GM19099 (cell line): ENCODE data around the gene PPIP5K2.

Source experiments
- POLR2A ChIP-seq: IDR thresholded peaks from 3 replicates; pipeline ENCODE4 v1.6.1; 2011; ENCODE audit warnings: low read depth; ENCODE audit not compliant: insufficient read length; ENCODE audit errors: extremely low read depth

The PPIP5K2 gene

DNA sequence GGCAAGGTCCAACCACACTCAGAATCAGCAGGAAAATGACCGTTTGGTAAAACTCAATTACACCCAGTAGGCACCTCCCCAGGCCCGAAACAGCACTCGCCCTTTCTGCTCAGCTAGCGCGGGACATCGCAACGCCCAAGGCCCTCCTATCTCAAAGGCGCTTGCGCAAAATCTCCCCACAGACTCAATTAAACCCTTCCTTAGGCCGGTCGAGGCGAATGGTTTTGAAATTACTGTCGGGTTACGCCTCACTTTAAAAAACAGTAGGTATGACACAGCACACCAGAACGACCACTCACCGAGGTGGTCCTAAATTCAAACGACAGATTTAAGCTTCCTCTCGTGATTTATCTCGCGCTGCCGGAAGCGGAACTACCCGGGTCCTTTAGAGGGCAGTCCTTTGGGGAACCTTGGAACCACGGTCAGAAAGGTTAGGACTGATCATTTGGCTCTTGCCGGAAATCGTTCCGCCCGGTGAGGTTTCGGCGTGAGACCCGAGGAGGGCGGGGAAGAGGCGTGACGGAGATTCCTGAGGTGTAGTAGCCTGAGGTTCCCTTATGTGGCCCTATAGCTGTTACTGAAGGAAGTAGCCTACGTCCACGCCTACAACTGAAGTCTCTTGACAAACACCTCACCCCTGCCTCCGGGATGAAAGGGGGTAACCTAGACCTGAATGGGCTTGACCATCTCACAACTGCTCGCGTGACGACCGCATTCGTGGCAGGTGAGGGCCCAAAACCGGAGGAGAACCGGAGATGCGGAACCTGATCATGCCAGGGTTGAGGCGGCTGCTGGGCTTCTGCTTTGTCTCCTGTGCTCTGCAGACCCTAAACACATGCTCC is at the start of gene PPIP5K2, which contains the start of gene GIN1:
TSS of gene PPIP5K2 (plus strand) at position 537 of the 842 bp plus-strand sequence. CDS start 9,289 bp downstream, outside the sequence.
TSS of gene GIN1 (minus strand) at position 374 of the 842 bp plus-strand sequence. CDS start 11,431 bp downstream, outside the sequence.
- peak; percentile 79 for TF ChIP-seq POLR2A

DNA sequence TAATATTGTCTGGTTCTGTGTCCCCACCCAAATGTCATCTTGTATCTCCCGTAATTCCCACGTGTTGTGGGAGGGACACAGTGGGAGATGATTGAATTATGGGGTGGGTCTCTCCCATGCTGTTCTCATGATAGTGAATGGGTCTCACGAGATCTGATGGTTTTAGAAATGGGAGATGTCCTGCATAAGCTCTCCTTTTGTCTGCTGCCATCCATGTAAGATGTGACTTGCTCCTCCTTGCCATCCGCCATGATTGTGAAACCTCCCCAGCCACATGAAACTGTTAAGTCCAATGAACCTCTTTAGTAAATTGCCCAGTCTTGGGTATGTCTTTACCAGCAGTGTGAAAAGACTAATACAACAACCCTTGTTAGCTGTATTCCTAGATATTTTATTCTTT is 44.7 kb upstream of the PPIP5K2 start:
- TF ChIP-seq POLR2A, result no peak

DNA sequence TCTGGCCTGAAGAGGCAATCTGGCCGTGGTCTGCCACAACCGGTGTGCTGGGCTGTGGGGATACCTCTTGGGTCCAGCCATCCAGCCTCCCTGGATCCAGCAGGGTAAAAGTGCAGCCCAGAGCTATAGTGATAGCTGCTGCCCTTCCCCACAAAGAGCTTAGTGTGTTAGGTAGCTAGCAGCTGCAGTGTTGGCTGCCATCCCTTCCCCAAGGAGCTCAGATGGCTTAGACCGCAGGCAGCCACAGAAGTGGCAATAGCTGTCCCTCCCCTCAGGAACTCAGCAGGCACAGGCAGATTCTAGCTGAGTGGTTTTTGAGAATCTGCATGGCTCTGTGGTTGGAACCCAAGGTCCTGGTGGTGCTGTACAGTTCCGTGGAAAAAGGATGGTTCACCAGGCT is 40.3 kb upstream of the PPIP5K2 start:
- TF ChIP-seq POLR2A, result no peak

DNA sequence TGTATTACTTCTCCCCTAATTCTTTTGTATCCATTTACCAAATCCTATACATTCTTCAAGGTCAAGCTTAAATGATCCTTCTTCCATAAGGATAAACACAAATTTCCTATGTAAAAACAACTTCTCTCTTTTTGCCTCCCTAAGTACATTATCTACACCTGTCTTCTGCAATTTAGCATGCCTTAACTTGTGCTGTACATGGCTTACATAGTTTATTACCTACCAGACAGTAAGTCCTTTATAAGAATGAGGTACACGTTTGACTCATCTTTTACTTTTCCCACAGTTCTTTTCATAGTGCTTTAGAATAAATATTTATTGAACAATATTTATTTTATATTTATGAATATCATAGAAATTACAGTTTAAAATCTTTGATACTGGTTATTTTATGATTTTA is 33.6 kb upstream of the PPIP5K2 start:
- no peak for TF ChIP-seq POLR2A

DNA sequence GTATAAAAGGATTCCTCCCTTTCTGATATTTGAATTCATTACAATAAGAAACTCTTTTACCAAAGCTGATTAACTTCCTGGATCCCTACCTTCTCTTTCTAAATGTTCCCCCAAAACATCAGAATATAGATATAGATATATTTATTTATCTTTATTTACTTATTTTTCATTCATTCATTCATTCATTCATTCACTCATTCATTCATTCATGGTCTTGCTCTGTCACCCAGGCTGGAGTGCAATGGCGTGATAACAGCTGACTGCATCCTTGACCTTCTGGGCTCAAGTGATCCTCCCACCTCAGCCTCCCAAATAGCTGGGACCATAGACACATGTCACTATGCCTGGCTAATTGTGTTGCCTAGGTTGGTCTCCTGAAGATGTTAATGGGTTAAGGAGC is 30.8 kb upstream of the PPIP5K2 start:
- no peak for TF ChIP-seq POLR2A

DNA sequence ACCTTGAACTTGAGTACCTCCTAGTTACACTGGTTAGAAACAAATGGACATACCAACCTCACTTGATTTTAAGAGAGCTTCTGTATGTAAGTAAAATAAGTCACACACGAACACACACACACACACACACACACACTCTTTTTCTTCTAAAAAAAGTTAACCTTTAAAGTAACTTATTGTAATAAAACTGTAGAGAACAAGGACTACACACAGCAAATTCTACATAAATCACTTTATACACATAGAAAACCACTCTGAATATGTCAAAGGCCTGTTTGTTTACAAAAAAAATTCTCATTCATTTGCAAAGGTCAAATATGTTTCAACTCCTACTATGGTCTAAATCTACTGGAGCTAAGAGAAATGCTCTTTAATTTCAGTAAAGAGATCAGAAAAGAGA is 29.3 kb upstream of the PPIP5K2 start:
- TF ChIP-seq POLR2A, result no peak

DNA sequence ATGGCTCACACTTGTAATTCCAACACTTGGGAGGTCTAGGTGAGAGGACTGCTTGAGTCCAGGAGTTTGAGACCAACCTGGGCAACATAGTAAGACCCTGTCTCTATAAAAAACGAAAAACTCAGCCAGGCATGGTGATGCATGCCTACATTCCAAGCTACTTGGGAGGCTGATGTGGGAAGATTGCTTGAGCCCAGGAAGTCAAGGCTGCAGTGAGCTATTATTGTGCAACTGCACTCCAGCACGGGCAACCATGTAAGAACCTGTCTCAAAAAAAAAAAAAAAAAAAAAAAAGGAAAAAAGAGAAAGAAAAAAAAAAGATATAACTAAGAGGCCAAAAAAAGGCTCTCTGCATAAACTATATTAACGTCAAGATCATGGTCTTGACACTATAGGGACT is 27.4 kb upstream of the PPIP5K2 start:
- no peak for TF ChIP-seq POLR2A

DNA sequence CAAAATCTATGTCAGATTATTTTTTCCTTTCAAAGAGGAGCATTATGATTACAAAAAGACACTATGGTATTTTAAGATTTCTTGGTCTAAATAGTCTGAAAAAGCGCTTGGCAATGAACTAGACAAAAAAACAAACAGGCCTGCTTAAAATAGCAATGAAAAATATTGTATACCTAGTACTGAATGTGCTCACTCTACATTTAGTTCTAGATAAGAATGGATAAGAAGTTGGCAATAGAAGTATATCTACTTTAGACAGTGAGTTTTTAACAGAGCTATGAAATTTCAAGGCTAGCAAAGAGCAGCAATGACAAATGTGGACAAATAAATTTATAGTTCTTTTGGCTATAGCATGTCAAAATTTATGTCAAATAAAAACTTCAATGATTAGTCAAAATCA is 26.4 kb upstream of the PPIP5K2 start:
- TF ChIP-seq POLR2A, result no peak

DNA sequence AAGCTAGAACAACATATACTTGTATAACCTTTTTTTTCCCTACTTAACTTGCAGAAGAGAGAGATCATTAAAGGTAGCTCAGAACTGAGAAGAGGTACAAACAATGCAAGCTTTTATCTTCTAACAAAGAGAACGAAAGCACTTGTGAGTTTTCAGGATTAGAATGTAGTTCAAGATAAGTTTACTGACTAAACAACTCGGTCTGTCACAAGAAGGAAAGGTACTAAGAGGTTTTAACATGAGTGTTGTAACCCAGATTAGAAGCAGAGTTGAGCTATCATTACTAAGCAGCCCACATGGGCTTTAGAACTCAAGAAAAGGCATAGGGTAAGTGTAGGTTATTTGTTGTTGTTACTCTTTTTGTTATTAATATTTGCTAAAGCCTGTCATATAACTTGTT is 25.4 kb upstream of the PPIP5K2 start:
- no peak for TF ChIP-seq POLR2A

DNA sequence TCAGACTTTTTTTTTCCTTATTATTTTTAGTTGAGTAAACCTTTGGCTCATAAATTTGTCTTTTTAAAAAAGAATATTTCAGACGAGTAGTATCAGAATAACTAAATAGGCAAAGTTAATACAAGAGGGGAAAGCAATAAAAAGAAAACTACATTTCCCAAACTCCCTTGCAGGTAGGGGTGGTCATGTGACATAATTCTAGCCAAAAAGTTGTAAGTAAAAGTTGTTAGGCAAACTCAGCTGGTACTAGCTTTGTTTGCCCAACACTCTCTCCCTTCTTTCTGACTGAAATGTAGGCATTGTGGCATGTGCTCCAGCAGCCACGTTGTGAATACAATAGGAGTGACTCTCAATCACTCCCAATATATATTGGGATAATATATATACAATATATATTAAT is 21.1 kb upstream of the PPIP5K2 start:
- no peak for TF ChIP-seq POLR2A

DNA sequence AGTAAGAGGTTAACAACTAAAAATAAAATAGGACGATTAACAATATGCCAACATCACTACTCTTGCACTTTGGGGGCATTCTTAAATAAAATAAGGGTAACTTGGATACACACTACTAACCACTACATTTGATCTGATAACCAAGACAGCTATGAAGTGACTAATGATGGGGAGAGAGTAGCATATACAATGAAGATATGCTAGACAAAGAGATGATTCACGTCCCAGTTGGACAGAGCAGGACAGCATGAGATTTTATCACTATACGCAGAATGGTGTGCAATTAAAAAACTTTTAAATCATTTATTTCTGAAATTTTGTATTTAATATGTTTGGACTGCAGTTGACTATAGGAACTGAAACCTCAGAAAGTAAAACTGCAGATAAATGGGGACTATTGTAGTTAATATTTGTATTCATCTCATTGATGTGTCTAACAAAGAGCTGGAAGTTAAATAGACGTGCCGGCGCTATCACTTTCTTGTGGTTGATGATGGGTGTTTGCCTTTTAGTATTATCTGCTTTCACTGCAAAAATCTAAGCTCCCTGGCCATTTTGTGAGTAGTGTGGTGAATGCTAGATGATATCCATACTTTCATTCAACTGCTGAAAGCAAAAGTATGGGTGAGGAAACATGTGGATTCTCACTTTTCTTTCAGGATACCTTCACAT is 18.9 kb upstream of the PPIP5K2 start:
- no peak for TF ChIP-seq POLR2A

DNA sequence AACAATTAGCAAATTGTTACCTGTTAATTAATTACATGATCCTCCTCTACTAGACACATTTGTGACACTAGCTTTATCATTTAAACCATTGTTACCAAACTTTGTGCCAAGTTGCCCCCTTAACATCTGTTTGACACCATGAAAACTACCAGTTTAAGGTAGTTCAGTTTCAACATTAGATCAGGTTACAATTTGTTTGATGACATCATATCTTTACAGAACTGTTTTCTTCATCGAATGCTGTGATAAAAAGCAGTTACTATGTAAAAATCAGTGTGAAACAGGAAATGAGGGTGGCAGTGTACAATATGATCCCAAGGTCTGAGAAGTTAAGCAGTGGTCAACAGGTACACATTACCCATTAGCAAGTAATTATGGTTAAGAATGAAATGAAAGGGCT is 17.9 kb upstream of the PPIP5K2 start:
- TF ChIP-seq POLR2A, result no peak

DNA sequence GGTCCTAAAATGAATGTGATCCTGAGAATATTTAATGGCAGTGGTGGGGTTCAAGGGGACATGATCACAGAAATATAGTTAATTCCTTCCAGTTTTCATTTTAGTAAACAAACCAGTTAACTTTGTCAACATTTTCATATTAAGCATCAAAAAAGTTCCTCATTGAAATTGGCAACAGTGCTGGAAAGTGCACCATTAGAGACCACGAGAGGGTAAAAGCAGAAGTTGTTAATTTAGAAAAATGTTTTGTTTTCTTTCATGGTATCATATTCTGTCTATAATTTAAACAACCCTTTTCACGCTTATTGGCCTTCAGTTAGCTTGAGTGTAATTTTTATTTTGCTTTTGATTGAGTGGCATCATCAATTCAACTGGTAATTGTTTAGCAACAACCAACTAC is 12.0 kb upstream of the PPIP5K2 start:
- no peak for TF ChIP-seq POLR2A

DNA sequence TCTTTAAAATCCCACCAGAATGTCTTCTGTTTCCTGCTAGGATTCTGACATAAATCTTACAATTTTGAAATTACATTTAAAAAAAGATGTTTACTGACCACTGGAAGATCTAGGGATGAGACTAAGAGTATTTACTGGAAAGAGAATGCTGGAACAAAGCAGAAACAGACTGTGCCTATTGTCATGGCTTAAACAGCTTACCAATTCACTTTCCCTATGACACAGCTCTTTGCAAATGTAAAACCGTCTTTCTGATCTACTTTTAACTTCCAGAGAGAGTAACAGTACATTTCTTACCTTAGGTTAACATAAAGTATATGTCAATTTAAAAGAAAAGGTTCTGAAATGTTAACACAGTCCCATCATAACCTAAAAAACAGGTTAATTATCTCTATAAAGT is 10.8 kb upstream of the PPIP5K2 start:
- no peak for TF ChIP-seq POLR2A

DNA sequence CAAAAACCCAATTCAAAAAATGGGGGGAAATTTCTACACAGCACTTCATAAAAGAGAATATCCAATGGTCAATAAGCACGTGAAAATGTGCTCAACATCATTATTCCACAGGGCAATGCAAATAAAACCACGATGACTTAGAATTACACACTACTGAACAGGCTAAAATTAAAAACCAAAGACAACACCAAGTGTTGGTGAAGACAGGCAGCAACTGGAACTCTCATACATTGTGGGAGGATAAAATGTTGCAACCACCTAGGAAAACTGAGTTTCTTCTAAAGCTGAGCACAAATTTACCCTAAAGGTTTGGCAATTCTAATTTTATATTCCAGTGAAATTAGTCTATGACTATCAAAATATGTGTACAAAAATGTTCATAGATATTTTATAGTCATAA is 9.7 kb upstream of the PPIP5K2 start:
- no peak for TF ChIP-seq POLR2A

DNA sequence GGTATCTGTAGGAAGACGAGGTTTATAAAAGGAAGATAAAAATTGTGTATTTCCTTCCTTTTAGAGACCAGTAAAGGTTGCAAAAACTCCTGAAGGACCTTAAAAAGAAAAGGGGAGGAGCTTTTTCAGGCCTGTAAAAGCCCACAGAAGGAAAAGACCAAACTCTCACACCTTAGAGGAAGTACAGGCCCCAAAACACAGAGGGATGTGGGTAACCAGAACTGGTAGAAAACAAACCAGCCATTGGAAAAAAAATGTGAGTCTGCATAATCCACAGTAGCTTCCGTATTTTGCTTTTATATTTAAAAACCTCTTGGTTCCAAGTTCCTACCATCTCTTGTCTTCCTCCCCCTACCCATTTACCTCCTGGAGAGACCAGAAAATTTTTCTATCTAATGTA is 8.6 kb upstream of the PPIP5K2 start:
- TF ChIP-seq POLR2A, result no peak
